ENCODE data around the gene NUMA1.

DNA sequence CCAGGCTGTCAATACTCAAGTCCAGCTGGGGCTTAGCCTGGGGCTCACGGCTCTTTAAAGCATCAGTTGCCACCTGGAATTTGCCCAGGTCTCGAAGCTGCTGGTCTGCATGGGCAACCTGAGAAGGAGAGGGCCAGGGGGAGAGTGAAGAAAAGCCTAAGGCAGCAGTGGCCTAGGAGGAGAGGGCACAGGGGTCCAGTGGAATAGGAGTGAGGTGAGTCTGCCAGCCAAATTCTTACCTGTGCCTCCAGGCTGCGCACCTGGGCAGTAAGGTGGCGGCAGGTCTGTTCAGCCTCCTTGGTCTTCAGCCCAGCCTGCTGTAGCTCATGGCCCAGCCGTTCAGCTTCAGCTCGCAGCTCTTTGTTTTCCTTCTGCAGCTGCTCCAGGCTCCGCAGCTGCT, 71.6 kb downstream of the NUMA1 start:
- TF ChIP-seq, protein P1, sequence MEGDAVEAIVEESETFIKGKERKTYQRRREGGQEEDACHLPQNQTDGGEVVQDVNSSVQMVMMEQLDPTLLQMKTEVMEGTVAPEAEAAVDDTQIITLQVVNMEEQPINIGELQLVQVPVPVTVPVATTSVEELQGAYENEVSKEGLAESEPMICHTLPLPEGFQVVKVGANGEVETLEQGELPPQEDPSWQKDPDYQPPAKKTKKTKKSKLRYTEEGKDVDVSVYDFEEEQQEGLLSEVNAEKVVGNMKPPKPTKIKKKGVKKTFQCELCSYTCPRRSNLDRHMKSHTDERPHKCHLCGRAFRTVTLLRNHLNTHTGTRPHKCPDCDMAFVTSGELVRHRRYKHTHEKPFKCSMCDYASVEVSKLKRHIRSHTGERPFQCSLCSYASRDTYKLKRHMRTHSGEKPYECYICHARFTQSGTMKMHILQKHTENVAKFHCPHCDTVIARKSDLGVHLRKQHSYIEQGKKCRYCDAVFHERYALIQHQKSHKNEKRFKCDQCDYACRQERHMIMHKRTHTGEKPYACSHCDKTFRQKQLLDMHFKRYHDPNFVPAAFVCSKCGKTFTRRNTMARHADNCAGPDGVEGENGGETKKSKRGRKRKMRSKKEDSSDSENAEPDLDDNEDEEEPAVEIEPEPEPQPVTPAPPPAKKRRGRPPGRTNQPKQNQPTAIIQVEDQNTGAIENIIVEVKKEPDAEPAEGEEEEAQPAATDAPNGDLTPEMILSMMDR (IDR thresholded peaks at IDR 0.05) = no peak
- TF ChIP-seq, protein P2, sequence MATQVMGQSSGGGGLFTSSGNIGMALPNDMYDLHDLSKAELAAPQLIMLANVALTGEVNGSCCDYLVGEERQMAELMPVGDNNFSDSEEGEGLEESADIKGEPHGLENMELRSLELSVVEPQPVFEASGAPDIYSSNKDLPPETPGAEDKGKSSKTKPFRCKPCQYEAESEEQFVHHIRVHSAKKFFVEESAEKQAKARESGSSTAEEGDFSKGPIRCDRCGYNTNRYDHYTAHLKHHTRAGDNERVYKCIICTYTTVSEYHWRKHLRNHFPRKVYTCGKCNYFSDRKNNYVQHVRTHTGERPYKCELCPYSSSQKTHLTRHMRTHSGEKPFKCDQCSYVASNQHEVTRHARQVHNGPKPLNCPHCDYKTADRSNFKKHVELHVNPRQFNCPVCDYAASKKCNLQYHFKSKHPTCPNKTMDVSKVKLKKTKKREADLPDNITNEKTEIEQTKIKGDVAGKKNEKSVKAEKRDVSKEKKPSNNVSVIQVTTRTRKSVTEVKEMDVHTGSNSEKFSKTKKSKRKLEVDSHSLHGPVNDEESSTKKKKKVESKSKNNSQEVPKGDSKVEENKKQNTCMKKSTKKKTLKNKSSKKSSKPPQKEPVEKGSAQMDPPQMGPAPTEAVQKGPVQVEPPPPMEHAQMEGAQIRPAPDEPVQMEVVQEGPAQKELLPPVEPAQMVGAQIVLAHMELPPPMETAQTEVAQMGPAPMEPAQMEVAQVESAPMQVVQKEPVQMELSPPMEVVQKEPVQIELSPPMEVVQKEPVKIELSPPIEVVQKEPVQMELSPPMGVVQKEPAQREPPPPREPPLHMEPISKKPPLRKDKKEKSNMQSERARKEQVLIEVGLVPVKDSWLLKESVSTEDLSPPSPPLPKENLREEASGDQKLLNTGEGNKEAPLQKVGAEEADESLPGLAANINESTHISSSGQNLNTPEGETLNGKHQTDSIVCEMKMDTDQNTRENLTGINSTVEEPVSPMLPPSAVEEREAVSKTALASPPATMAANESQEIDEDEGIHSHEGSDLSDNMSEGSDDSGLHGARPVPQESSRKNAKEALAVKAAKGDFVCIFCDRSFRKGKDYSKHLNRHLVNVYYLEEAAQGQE (IDR thresholded peaks at IDR 0.05; ENCODE audit: insufficient read depth in 1 of 2, low read depth in 2 of 2, low read length in 1 of 2) = no peak
- TF ChIP-seq POLR2AphosphoS5 (IDR thresholded peaks at IDR 0.05; ENCODE audit: low read depth, low read length) = no peak
